ENCODE measurements around the gene LEP. TPM values are rescaled to one million over a fixed set of nuclear protein-coding genes. Genes with fewer than 3 reads are reported as not detected.

LEP gene
- polyA plus RNA-seq, 3 donors: 0.12 to 0.13 TPM; not detected in 1

- peak overlapping the region in 1 of 7 donors; percentile 14 for H3K27ac Mint-ChIP-seq
These were observed 10.1 kb upstream of the LEP start for GRCh38 chr7:128231021-128231420.

GRCh38 chr7:128231677-128232076 lies 9.4 kb upstream of the LEP start:
- Histone ChIP-seq H3K27me3 (ENCODE audit: control insufficient read depth in 2 of 2, insufficient read depth in 2 of 2, low read length in 2 of 2) (no peaks in the 10 kb centered on the region), H3K9me3 (replicated peaks in 1 of 2; ENCODE audit: control insufficient read depth in 1 of 2, insufficient read depth in 1 of 2, low read length in 2 of 2) (no peaks in the 10 kb centered on the region), H3K4me3 (replicated peaks in 1 of 3; ENCODE audit: low read depth in 2 of 3, low read length in 3 of 3) (no peak overlapping the region), H3K4me1 (ENCODE audit: control insufficient read depth in 1 of 2, insufficient read depth in 2 of 2, low read length in 2 of 2) (peaks cover 50% of the 10 kb centered on the region in 2 donors), H3K9ac (ENCODE audit: insufficient read depth, low read length, poor library complexity, severe bottlenecking) (no peak overlapping the region), H3K4me2 (replicated peaks; ENCODE audit: extremely low read depth, low read length, poor library complexity, severe bottlenecking) (no peak overlapping the region), H4K20me1 (ENCODE audit: insufficient read depth, low read length) (no peaks in the 10 kb centered on the region), H3K27ac (ENCODE audit: low read depth in 1 of 2, low read length in 2 of 2) (no peak overlapping the region), H3K79me2 (ENCODE audit: insufficient read depth, low read length) (no peaks in the 10 kb centered on the region), H3K36me3 (replicated peaks in 1 of 2; ENCODE audit: control insufficient read depth in 1 of 2, insufficient read depth in 2 of 2, low read length in 2 of 2) (no peaks in the 10 kb centered on the region), H2AFZ (ENCODE audit: insufficient read depth, low read depth, low read length, poor library complexity, severe bottlenecking) (no peak overlapping the region)
- H3K27ac Mint-ChIP-seq: no peak overlapping the region
- no peak for TF ChIP-seq CTCF (IDR thresholded peaks at IDR 0.05)
- 94% methylated on average over 2 of the region's 6 CpGs for WGBS (ENCODE audit: insufficient coverage)
- intact Hi-C loops (cut with micrococcal nuclease): no loop called here
- H3K36me3 Mint-ChIP-seq: peaks cover 0 to 2% of the 10 kb centered on the region in 2 donors
- DNase-seq: no peak
- no peak overlapping the region for H3K4me3 Mint-ChIP-seq
- peaks cover 46% of the 10 kb centered on the region for H3K4me1 Mint-ChIP-seq
- peaks cover 0 to 2% (median 0%) of the 10 kb centered on the region in 3 donors for H3K27me3 Mint-ChIP-seq (ENCODE audit: low read depth in 3 of 3)
- H3K9me3 Mint-ChIP-seq: peaks cover 0 to 3% (median 0%) of the 10 kb centered on the region in 7 donors

More at GRCh38 chr7:128231021-128231420, 10.1 kb upstream of the LEP start:
- intact Hi-C loops (cut with micrococcal nuclease): no loop called here
- Histone ChIP-seq H2AFZ (ENCODE audit: insufficient read depth, low read depth, low read length, poor library complexity, severe bottlenecking) (no peak overlapping the region), H4K20me1 (ENCODE audit: insufficient read depth, low read length) (no peaks in the 10 kb centered on the region), H3K9ac (ENCODE audit: insufficient read depth, low read length, poor library complexity, severe bottlenecking) (no peak overlapping the region), H3K4me3 (replicated peaks in 1 of 3; ENCODE audit: low read depth in 2 of 3, low read length in 3 of 3) (no peak overlapping the region), H3K27ac (ENCODE audit: low read depth in 1 of 2, low read length in 2 of 2) (no peak overlapping the region), H3K4me2 (replicated peaks; ENCODE audit: extremely low read depth, low read length, poor library complexity, severe bottlenecking) (no peak overlapping the region), H3K9me3 (replicated peaks in 1 of 2; ENCODE audit: control insufficient read depth in 1 of 2, insufficient read depth in 1 of 2, low read length in 2 of 2) (no peaks in the 10 kb centered on the region), H3K36me3 (replicated peaks in 1 of 2; ENCODE audit: control insufficient read depth in 1 of 2, insufficient read depth in 2 of 2, low read length in 2 of 2) (no peaks in the 10 kb centered on the region), H3K4me1 (ENCODE audit: control insufficient read depth in 1 of 2, insufficient read depth in 2 of 2, low read length in 2 of 2) (peaks cover 43 to 45% of the 10 kb centered on the region in 2 donors), H3K27me3 (ENCODE audit: control insufficient read depth in 2 of 2, insufficient read depth in 2 of 2, low read length in 2 of 2) (no peaks in the 10 kb centered on the region), H3K79me2 (ENCODE audit: insufficient read depth, low read length) (no peaks in the 10 kb centered on the region)
- TF ChIP-seq CTCF (IDR thresholded peaks at IDR 0.05): no peak
- Mint-ChIP-seq H3K4me3 (no peak overlapping the region), H3K9me3 (peaks cover 0 to 6% (median 0%) of the 10 kb centered on the region in 7 donors), H3K36me3 (no peaks in the 10 kb centered on the region), H3K4me1 (peaks cover 41% of the 10 kb centered on the region), H3K27me3 (ENCODE audit: low read depth in 3 of 3) (peaks cover 0 to 3% (median 0%) of the 10 kb centered on the region in 3 donors)
- WGBS (ENCODE audit: insufficient coverage): 96% methylated on average over 4 of the region's 5 CpGs
- DNase-seq: no peak
